H1 (cell line): Measurements from ENCODE around the gene SLC6A19. TPM values are rescaled to one million over a fixed set of nuclear protein-coding genes. Genes with fewer than 3 reads are reported as not detected.

Source experiments
- CTCF ChIA-PET: fragments of 300-600 bp; sonication (Branson Sonifier 250); formaldehyde crosslinking; loops from one replicate; lab custom pipeline; 2021; ENCODE audit not compliant: partially characterized antibody; lab: Charles Lee
- POLR2A ChIA-PET: fragments of 300-600 bp; sonication (Branson Sonifier 250); formaldehyde crosslinking; loops from one replicate; lab custom pipeline; 2021; ENCODE audit warnings: inconsistent platforms; ENCODE audit not compliant: partially characterized antibody; lab: Charles Lee
- DNase-seq, 2 experiments: peaks; one replicate each; pipeline versions ENCODE4 v3.0.0 to v3.0.0-alpha.2; 2010 to 2022; ENCODE audit warnings: low spot score in 2 of 2, low read depth in 1 of 2, mixed read lengths in 1 of 2
- FAIRE-seq: peaks from 2 replicates; lab custom pipeline; 2011; peaks lifted over from hg19 to GRCh38; lab: Jason Lieb, UNC
- H2AFZ ChIP-seq: 2 replicates; pipeline ENCODE4 v1.8.1; 2012; ENCODE audit warnings: low read length, inconsistent platforms
- H2AK5ac ChIP-seq: 2 replicates; pipeline ENCODE4 v1.6.1; 2013; ENCODE audit warnings: low read depth, low read length
- H2BK120ac ChIP-seq: replicated peaks from 2 replicates; pipeline ENCODE3; 2013; ENCODE audit warnings: low read depth, low read length, inconsistent platforms
- H2BK12ac ChIP-seq: 2 replicates; pipeline ENCODE4 v1.6.1; 2013; ENCODE audit warnings: low read depth, low read length
- H2BK15ac ChIP-seq: 2 replicates; pipeline ENCODE4 v1.6.1; 2013; ENCODE audit warnings: low read length
- H2BK20ac ChIP-seq: 2 replicates; pipeline ENCODE4 v1.6.1; 2013; ENCODE audit warnings: low read length
- H2BK5ac ChIP-seq: 2 replicates; pipeline ENCODE4 v1.6.1; 2013; ENCODE audit warnings: low read depth, low read length
- H3K14ac ChIP-seq: 2 replicates; pipeline ENCODE4 v1.6.1; 2013; ENCODE audit warnings: inconsistent platforms; ENCODE audit not compliant: insufficient read length
- H3K18ac ChIP-seq: 2 replicates; pipeline ENCODE4 v1.6.1; 2013; ENCODE audit warnings: low read length; ENCODE audit errors: extremely low read depth
- H3K23ac ChIP-seq: 2 replicates; pipeline ENCODE4 v1.6.1; 2013; ENCODE audit warnings: inconsistent platforms; ENCODE audit not compliant: insufficient read length
- H3K23me2 ChIP-seq: 2 replicates; pipeline ENCODE4 v1.6.1; 2013; ENCODE audit warnings: low read depth, low read length
- H3K27ac ChIP-seq: 2 replicates; pipeline ENCODE4 v1.6.1; 2011; ENCODE audit warnings: low read depth, low read length, inconsistent platforms
- H3K27me3 ChIP-seq, 4 experiments: replicated peaks in 1 of 4; 1 replicate in 1 of 4; 2 replicates in 3 of 4; pipeline versions ENCODE4 v1.6.1 to v1.8.1; 2011 to 2013; ENCODE audit warnings: low read length in 3 of 4, mild to moderate bottlenecking in 3 of 4, inconsistent platforms in 2 of 4, mixed read lengths in 2 of 4, moderate library complexity in 1 of 4; ENCODE audit not compliant: control insufficient read depth in 3 of 4, insufficient read depth in 3 of 4; ENCODE audit errors: extremely low read depth in 1 of 4
- H3K36me3 ChIP-seq, 4 experiments: 2 replicates each; pipeline versions ENCODE4 v1.6.1 to v1.8.1; 2011 to 2013; ENCODE audit warnings: mild to moderate bottlenecking in 4 of 4, low read length in 3 of 4, moderate library complexity in 2 of 4, control low read depth in 1 of 4, inconsistent platforms in 1 of 4; ENCODE audit not compliant: insufficient read depth in 4 of 4, control insufficient read depth in 2 of 4
- H3K4ac ChIP-seq: replicated peaks from 2 replicates; pipeline ENCODE3; 2013; ENCODE audit warnings: low read length, low read depth, mixed read lengths, inconsistent platforms; ENCODE audit not compliant: insufficient read length
- H3K4me1 ChIP-seq, 4 experiments: replicated peaks in 1 of 4; 1 replicate in 1 of 4; 2 replicates in 3 of 4; pipeline versions ENCODE4 v1.6.1 to v1.8.1; 2011 to 2013; ENCODE audit warnings: low read length in 3 of 4, inconsistent platforms in 2 of 4, mixed read lengths in 1 of 4; ENCODE audit not compliant: insufficient read depth in 4 of 4, control insufficient read depth in 3 of 4
- H3K4me2 ChIP-seq, 2 experiments: 2 replicates each; pipeline versions ENCODE4 v1.6.1 to v1.8.1; 2011 to 2013; ENCODE audit warnings: low read depth in 2 of 2, low read length in 2 of 2, control low read depth in 1 of 2, inconsistent platforms in 1 of 2, mild to moderate bottlenecking in 1 of 2; ENCODE audit not compliant: insufficient read depth in 1 of 2
- H3K4me3 ChIP-seq, 4 experiments: fragments of 200-600, 300-600 bp in 1 of 4; sonication (generic), shearing (Covaris generic), sonication (Bioruptor Twin) in 1 of 4; 2 replicates each; pipeline versions ENCODE4 v1.5.1 to v1.8.1; 2011 to 2016; ENCODE audit warnings: low read length in 4 of 4, low read depth in 3 of 4, control low read depth in 2 of 4, inconsistent platforms in 2 of 4, mild to moderate bottlenecking in 2 of 4, mixed read lengths in 1 of 4, moderate library complexity in 1 of 4; ENCODE audit not compliant: insufficient read depth in 2 of 4; ENCODE audit errors: extremely low read depth in 1 of 4
- H3K56ac ChIP-seq: replicated peaks from 2 replicates; pipeline ENCODE3; 2013; ENCODE audit warnings: low read depth, mild to moderate bottlenecking, mixed read lengths, low read length, inconsistent platforms; ENCODE audit not compliant: insufficient read length
- H3K79me1 ChIP-seq: 2 replicates; pipeline ENCODE4 v1.6.1; 2013; ENCODE audit warnings: low read depth, low read length, control low read depth
- H3K79me2 ChIP-seq, 2 experiments: 2 replicates each; pipeline versions ENCODE4 v1.6.1 to v1.8.1; 2012 to 2013; ENCODE audit warnings: low read length in 2 of 2, mild to moderate bottlenecking in 2 of 2, inconsistent platforms in 1 of 2; ENCODE audit not compliant: insufficient read depth in 2 of 2, control insufficient read depth in 1 of 2
- H3K9ac ChIP-seq, 4 experiments: replicated peaks in 1 of 4; 1 replicate in 1 of 4; 2 replicates in 3 of 4; pipeline versions ENCODE4 v1.6.1 to v1.8.1; 2011 to 2013; ENCODE audit warnings: low read depth in 3 of 4, low read length in 3 of 4, control low read depth in 2 of 4, mild to moderate bottlenecking in 2 of 4, moderate library complexity in 2 of 4, inconsistent platforms in 1 of 4; ENCODE audit errors: extremely low read depth in 1 of 4
- H3K9me3 ChIP-seq, 2 experiments: 2 replicates each; pipeline versions ENCODE4 v1.6.1 to v1.8.1; 2012 to 2013; ENCODE audit warnings: mild to moderate bottlenecking in 2 of 2, moderate library complexity in 2 of 2, control low read depth in 1 of 2, inconsistent platforms in 1 of 2, low read depth in 1 of 2, low read length in 1 of 2, mixed read lengths in 1 of 2; ENCODE audit not compliant: insufficient read depth in 2 of 2
- H4K20me1 ChIP-seq, 2 experiments: replicated peaks in 1 of 2; 2 replicates each; pipeline versions ENCODE3 to v1.8.1; 2011 to 2013; ENCODE audit warnings: inconsistent platforms in 2 of 2, low read length in 2 of 2, mild to moderate bottlenecking in 1 of 2; ENCODE audit not compliant: insufficient read depth in 2 of 2, control insufficient read depth in 1 of 2
- H4K5ac ChIP-seq: 2 replicates; pipeline ENCODE4 v1.6.1; 2013; ENCODE audit warnings: low read length, low read depth, mixed read lengths, inconsistent platforms; ENCODE audit not compliant: insufficient read length
- H4K8ac ChIP-seq: 2 replicates; pipeline ENCODE4 v1.8.0; 2013; ENCODE audit warnings: mild to moderate bottlenecking, moderate library complexity, low read length, inconsistent platforms; ENCODE audit not compliant: insufficient read depth; ENCODE audit errors: extremely low read depth
- H4K91ac ChIP-seq: replicated peaks from 2 replicates; pipeline ENCODE3; 2013; ENCODE audit warnings: low read length, mixed read lengths, inconsistent platforms; ENCODE audit not compliant: insufficient read length
- POU5F1 ChIP-seq: IDR thresholded peaks from 2 replicates; pipeline ENCODE4 v1.6.1; 2011; ENCODE audit warnings: low read depth, mild to moderate bottlenecking, low read length, moderate library complexity
- SRF ChIP-seq: IDR thresholded peaks from 2 replicates; pipeline ENCODE4 v1.6.1; 2011; ENCODE audit warnings: mild to moderate bottlenecking, low read depth, low read length, moderate library complexity
- SUZ12 ChIP-seq: fragments of 200-600 bp; sonication (generic); IDR thresholded peaks from 2 replicates; pipeline ENCODE4 v1.6.1; 2012; ENCODE audit warnings: mild to moderate bottlenecking, inconsistent platforms, low read length, moderate library complexity, mixed read lengths
- YY1 ChIP-seq: IDR thresholded peaks from 2 replicates; pipeline ENCODE4 v1.6.1; 2011; ENCODE audit warnings: low read depth, mild to moderate bottlenecking, low read length
- polyA plus RNA-seq, 7 experiments: library from polyadenylated mRNA; depleted of rRNA in 3 of 7; stranded (reverse) in 5 of 7; unstranded in 2 of 7; fragments of >200 nt in 5 of 7; fragments of 200-250 nt in 2 of 7; gene quantifications; 1 replicate in 5 of 7; 2 replicates in 1 of 7; 4 replicates in 1 of 7; pipeline versions ENCODE4 v1.2.1 to v1.2.3, GENCODE V29; 2011 to 2013; ENCODE audit warnings: missing spikeins in 2 of 7, mixed read lengths in 2 of 7
- total RNA-seq: library from RNA; stranded (reverse); fragmentation: NEBNext Ultra II Directional; extraction: Animal tissue kit (Norgen Biotek cat#: 25700); gene quantifications from 2 replicates; pipeline ENCODE4 v1.2.1, GENCODE V29; 2021

The SLC6A19 gene
- total and polyA plus RNA-seq, 2 of the 8 experiments (the other 6 are each of a cell fraction or from before 2014, with no cell fraction given): 0.02 TPM; not detected in 1

- TF ChIP-seq SUZ12: no peak
- TF ChIP-seq POU5F1: no peak
- no peak for TF ChIP-seq YY1
- TF ChIP-seq SRF: no peak
- TF ChIP-seq, all 59 proteins: peak for 0
- Histone ChIP-seq H2BK5ac (no peak overlapping the region), H4K20me1 (no peaks in the 10 kb centered on the region), H3K14ac (no peak overlapping the region), H3K27ac (no peak overlapping the region), H3K56ac (no peak overlapping the region), H3K4me3 (no peak overlapping the region), H2AK5ac (no peak overlapping the region), H3K9me3 (no peaks in the 10 kb centered on the region), H3K4ac (no peak overlapping the region), H2BK12ac (no peak overlapping the region), H3K36me3 (no peaks in the 10 kb centered on the region), H3K4me2 (no peak overlapping the region), H3K9ac (no peak overlapping the region), H3K79me1 (no peaks in the 10 kb centered on the region; the same call in 1 of the 2 replicates), H4K91ac (no peak overlapping the region), H4K8ac (no peak overlapping the region), H2BK120ac (no peak overlapping the region), H2AFZ (no peak overlapping the region), H3K4me1 (peaks cover 0 to 5% (median 2%) of the 10 kb centered on the region in 4 experiments; a peak in 2 of 7 replicates), H3K79me2 (no peaks in the 10 kb centered on the region), H3K23me2 (peaks cover 8% of the 10 kb centered on the region; the same call in 1 of the 2 replicates), H3K23ac (no peak overlapping the region), H2BK15ac (no peak overlapping the region), H2BK20ac (no peak overlapping the region), H4K5ac (no peak overlapping the region), H3K18ac (no peak overlapping the region), H3K27me3 (no peaks in the 10 kb centered on the region; a peak in 1 of 7 replicates)
- DNase-seq (no peak), FAIRE-seq (no peak)
- CTCF ChIA-PET: interaction anchor here (1.7 to 3.2 kb wide), 3 partner anchors 16 to 137 kb away, joined by 13 to 19 read pairs (median 15); no protein-coding TSS in a partner anchor
- POLR2A ChIA-PET: no interaction called here
Measured at GRCh38 chr5:1166370-1166769, 35.0 kb upstream of the SLC6A19 start.
